ENCODE results near the gene TMEM132C. TPM values are rescaled to one million over a fixed set of nuclear protein-coding genes. Genes with fewer than 3 reads are reported as not detected.

The TMEM132C gene
- total RNA-seq, 4 donors from 2014 or later = 2.0 to 3.7 (median 3.0) TPM

- intact Hi-C loops (cut with DNase I; ENCODE audit: low total_unique reads) = no loop called here
- WGBS, 2 donors = 47 to 55% methylated on average over 4 of the region's 4 CpGs
- TF ChIP-seq POLR2A (IDR thresholded peaks at IDR 0.05) = no peak
- TF ChIP-seq CTCF (IDR thresholded peaks at IDR 0.05) = no peak
- H3K4me3 ChIP-seq (ENCODE audit: low read depth, poor library complexity, severe bottlenecking) = no peak overlapping the region
- no peak for DNase-seq (ENCODE audit: low spot score in 2 of 2)
Observed at GRCh38 chr12:128606051-128606450, 339.1 kb downstream of the TMEM132C start.

- WGBS, 2 donors = 78 to 82% methylated on average over 3 of the region's 3 CpGs
- no peak for TF ChIP-seq CTCF (IDR thresholded peaks at IDR 0.05)
- TF ChIP-seq POLR2A (IDR thresholded peaks at IDR 0.05) = no peak
- intact Hi-C loops (cut with DNase I; ENCODE audit: low total_unique reads) = no loop called here
- no peak for DNase-seq (ENCODE audit: low spot score in 2 of 2)
- H3K4me3 ChIP-seq (ENCODE audit: low read depth, poor library complexity, severe bottlenecking) = no peak overlapping the region
Observed at GRCh38 chr12:128606538-128606937, 339.6 kb downstream of the TMEM132C start.

- WGBS, 2 donors = 87 to 88% methylated on average over 4 of the region's 4 CpGs
- H3K4me3 ChIP-seq (ENCODE audit: low read depth, poor library complexity, severe bottlenecking) = no peak overlapping the region
- no peak for TF ChIP-seq CTCF (IDR thresholded peaks at IDR 0.05)
- no peak for TF ChIP-seq POLR2A (IDR thresholded peaks at IDR 0.05)
- intact Hi-C loops (cut with DNase I; ENCODE audit: low total_unique reads) = no loop called here
- DNase-seq (ENCODE audit: low spot score in 2 of 2) = no peak
Observed at GRCh38 chr12:128606970-128607369, 340.0 kb downstream of the TMEM132C start.

GRCh38 chr12:128607641-128608040 lies 340.7 kb downstream of the TMEM132C start:
- no peak overlapping the region for H3K4me3 ChIP-seq (ENCODE audit: low read depth, poor library complexity, severe bottlenecking)
- intact Hi-C loops (cut with DNase I; ENCODE audit: low total_unique reads) = no loop called here
- 81 to 83% methylated on average over 4 of the region's 4 CpGs for WGBS, 2 donors
- no peak for DNase-seq (ENCODE audit: low spot score in 2 of 2)
- TF ChIP-seq POLR2A (IDR thresholded peaks at IDR 0.05) (no peak), CTCF (IDR thresholded peaks at IDR 0.05) (no peak)

- 83 to 94% methylated on average over 2 of the region's 2 CpGs for WGBS, 2 donors
Observed at GRCh38 chr12:128609861-128610260, 342.9 kb downstream of the TMEM132C start.

More at GRCh38 chr12:128609861-128610260, 342.9 kb downstream of the TMEM132C start:
- intact Hi-C loops (cut with DNase I; ENCODE audit: low total_unique reads) = no loop called here
- no peak for DNase-seq (ENCODE audit: low spot score in 2 of 2)
- no peak overlapping the region for H3K4me3 ChIP-seq (ENCODE audit: low read depth, poor library complexity, severe bottlenecking)
- TF ChIP-seq CTCF (IDR thresholded peaks at IDR 0.05) = no peak
- no peak for TF ChIP-seq POLR2A (IDR thresholded peaks at IDR 0.05)

Data from lower leg skin (tissue), 4 donors.